SK-N-SH (cell line): Measurements from ENCODE around the gene HS6ST3. TPM values are rescaled to one million over a fixed set of nuclear protein-coding genes. Genes with fewer than 3 reads are reported as not detected.

Experiments used
- CTCF ChIA-PET: fragments of 300-600, 350-600 bp; formaldehyde crosslinking; extraction: SDS; loops from one replicate; lab custom pipeline; 2021; lab: Yijun Ruan, JAX
- POLR2A ChIA-PET: fragments of 350-600 bp; sonication (Branson Sonifier 250); formaldehyde crosslinking; extraction: SDS; loops from one replicate; lab custom pipeline; 2020; ENCODE audit warnings: antibody characterized with exemption, inconsistent platforms; lab: Yijun Ruan, JAX
- DNase-seq: peaks from one replicate; pipeline ENCODE4 v3.0.0; 2012
- H2AFZ ChIP-seq: fragments of 200-600 bp; sonication (generic); 2 replicates; pipeline ENCODE4 v1.8.1; 2016; ENCODE audit warnings: antibody characterized with exemption, mild to moderate bottlenecking, low read depth
- H3F3A ChIP-seq: fragments of 200-600 bp; sonication (generic); replicated peaks from 2 replicates; pipeline ENCODE3; 2016; ENCODE audit warnings: antibody characterized with exemption, mild to moderate bottlenecking; ENCODE audit not compliant: insufficient read depth
- H3K27ac ChIP-seq, 2 experiments: fragments of 200-500 bp in 1 of 2; fragments of 200-600 bp in 1 of 2; sonication (Bioruptor generic) in 1 of 2; sonication (generic), shearing (Covaris generic) in 1 of 2; 2 replicates each; pipeline versions ENCODE4 v1.5.1 to v1.6.1; 2014 to 2016; ENCODE audit warnings: low read depth in 2 of 2, inconsistent platforms in 1 of 2, low read length in 1 of 2, mild to moderate bottlenecking in 1 of 2, mixed read lengths in 1 of 2
- H3K27me3 ChIP-seq: fragments of 200-600 bp; sonication (generic), shearing (Covaris generic); 2 replicates; pipeline ENCODE4 v1.6.1; 2016; ENCODE audit warnings: mixed run types; ENCODE audit not compliant: insufficient read depth
- H3K36me3 ChIP-seq, 2 experiments: fragments of 200-500 bp in 1 of 2; fragments of 200-600 bp in 1 of 2; sonication (Bioruptor generic) in 1 of 2; sonication (generic) in 1 of 2; replicated peaks in 1 of 2; 2 replicates each; pipeline versions ENCODE3 to v1.5.1; 2014 to 2016; ENCODE audit warnings: low read length in 1 of 2, mild to moderate bottlenecking in 1 of 2; ENCODE audit not compliant: insufficient read depth in 2 of 2, control insufficient read depth in 1 of 2
- H3K4me1 ChIP-seq, 2 experiments: fragments of 200-500 bp in 1 of 2; fragments of 200-600 bp in 1 of 2; sonication (Bioruptor generic) in 1 of 2; sonication (generic), shearing (Covaris generic) in 1 of 2; 2 replicates each; pipeline versions ENCODE4 v1.5.1 to v1.6.1; 2014 to 2016; ENCODE audit warnings: low read depth in 1 of 2, low read length in 1 of 2, mixed run types in 1 of 2; ENCODE audit not compliant: insufficient read depth in 2 of 2, control insufficient read depth in 1 of 2
- H3K4me2 ChIP-seq: fragments of 200-600 bp; sonication (generic), shearing (Covaris generic); 2 replicates; pipeline ENCODE4 v1.6.1; 2017; ENCODE audit warnings: mixed run types
- H3K4me3 ChIP-seq, 2 experiments: fragments of 200-500 bp in 1 of 2; fragments of 200-600 bp in 1 of 2; sonication (Bioruptor generic) in 1 of 2; sonication (generic), shearing (Covaris generic) in 1 of 2; 2 replicates each; pipeline versions ENCODE4 v1.5.1 to v1.8.1; 2014 to 2016; ENCODE audit warnings: low read depth in 2 of 2, inconsistent platforms in 1 of 2, low read length in 1 of 2, mild to moderate bottlenecking in 1 of 2, mixed read lengths in 1 of 2, moderate library complexity in 1 of 2
- H3K79me2 ChIP-seq: fragments of 200-600 bp; sonication (generic); 2 replicates; pipeline ENCODE4 v1.8.1; 2017; ENCODE audit warnings: mild to moderate bottlenecking; ENCODE audit not compliant: insufficient read depth
- H3K9ac ChIP-seq: fragments of 200-600 bp; sonication (generic); 2 replicates; pipeline ENCODE4 v1.6.1; 2017; ENCODE audit warnings: mixed run types
- H3K9me2 ChIP-seq: fragments of 200-600 bp; sonication (generic); 2 replicates; pipeline ENCODE4 v1.6.1; 2017; ENCODE audit warnings: mixed run types
- H3K9me3 ChIP-seq: fragments of 200-600 bp; sonication (generic); 2 replicates; pipeline ENCODE4 v1.6.1; 2017; ENCODE audit warnings: mixed run types, mild to moderate bottlenecking, moderate library complexity
- H4K20me1 ChIP-seq: fragments of 200-600 bp; sonication (generic); 2 replicates; pipeline ENCODE4 v1.6.1; 2017; ENCODE audit warnings: mild to moderate bottlenecking, mixed run types; ENCODE audit not compliant: insufficient read depth
- EP300 ChIP-seq, 2 experiments: IDR thresholded peaks; 2 replicates each; pipeline versions ENCODE4 v1.4.0 to v1.6.1; 2012; ENCODE audit warnings: borderline replicate concordance in 1 of 2, low read depth in 1 of 2, low read length in 1 of 2
- EZH2phosphoT487 ChIP-seq: fragments of 200-600 bp; sonication (generic); IDR thresholded peaks from 2 replicates; pipeline ENCODE4 v1.6.1; 2017; ENCODE audit warnings: low read depth, mixed run types, mild to moderate bottlenecking, antibody characterized with exemption, moderate library complexity, borderline replicate concordance
- FOXJ3 ChIP-seq: sonication (generic); formaldehyde crosslinking; IDR thresholded peaks from 2 replicates; pipeline ENCODE4 v1.5.1; 2020; ENCODE audit warnings: mild to moderate bottlenecking, missing genetic modification reagents
- FOXM1 ChIP-seq: IDR thresholded peaks from 2 replicates; pipeline ENCODE4 v1.4.0; 2012; ENCODE audit warnings: low read depth, mild to moderate bottlenecking
- GATA2 ChIP-seq: sonication (generic); formaldehyde crosslinking; IDR thresholded peaks from 2 replicates; pipeline ENCODE4 v1.5.0; 2020; ENCODE audit warnings: mild to moderate bottlenecking, missing genetic modification reagents
- POLR2AphosphoS5 ChIP-seq: IDR thresholded peaks from 2 replicates; pipeline ENCODE4 v1.6.1; 2012; ENCODE audit warnings: low read depth, low read length
- RCOR1 ChIP-seq: fragments of 150-350 bp; IDR thresholded peaks from 2 replicates; pipeline ENCODE4 v1.6.1; 2017; ENCODE audit warnings: antibody characterized with exemption, low read length
- RFX5 ChIP-seq: IDR thresholded peaks from 2 replicates; pipeline ENCODE4 v1.6.1; 2012; ENCODE audit warnings: mild to moderate bottlenecking, improper control_type of control experiment, low read length
- TCF12 ChIP-seq: IDR thresholded peaks from 2 replicates; pipeline ENCODE4 v1.4.0; 2012
- ZBTB33 ChIP-seq: IDR thresholded peaks from 2 replicates; pipeline ENCODE4 v1.4.0; 2012; ENCODE audit warnings: low read depth, borderline replicate concordance
- WGBS: methylation state at CpG from one replicate; pipeline ENCODE4 v1.1.6; 2017; ENCODE audit warnings: low lambda C conversion rate; 5-methylcytosine and 5-hydroxymethylcytosine counted together
- polyA plus RNA-seq, 3 experiments: library from polyadenylated mRNA; depleted of rRNA; stranded (reverse); fragments of >200 nt; gene quantifications; 2 replicates each; pipeline ENCODE4 v1.2.3, GENCODE V29; 2012

HS6ST3 gene
- polyA plus RNA-seq, 1 of the 3 experiments (the other 2 are of a cell fraction): under 0.01 TPM

- H3K9me3 ChIP-seq: no peaks in the 10 kb centered on the region
- TF ChIP-seq TCF12 (no peak), FOXJ3 (CRISPR knock-in tag) (no peak), RFX5 (no peak), ZBTB33 (no peak), GATA2 (CRISPR knock-in tag) (no peak), RCOR1 (no peak), FOXM1 (no peak), EP300 (IDR thresholded peaks at IDR 0.05; ENCODE audit: borderline replicate concordance in 1 of 2, low read depth in 1 of 2, low read length in 1 of 2) (no peak), EZH2phosphoT487 (no peak)
- ChIA-PET POLR2A (no interaction called here), CTCF (no interaction called here)
- H3K4me2 ChIP-seq: no peak overlapping the region
- DNase-seq: no peak
- H3K4me1 ChIP-seq: no peaks in the 10 kb centered on the region
- no peak overlapping the region for H3K9ac ChIP-seq
- H4K20me1 ChIP-seq: no peaks in the 10 kb centered on the region
- no peaks in the 10 kb centered on the region for H3K36me3 ChIP-seq
- WGBS: 48% methylated on average over 5 of the region's 5 CpGs
- no peaks in the 10 kb centered on the region for H3K9me2 ChIP-seq
- H3K79me2 ChIP-seq: no peaks in the 10 kb centered on the region
- H3K4me3 ChIP-seq: no peak overlapping the region
- no peak overlapping the region for H3K27ac ChIP-seq
- H2AFZ ChIP-seq: no peak overlapping the region
- H3F3A ChIP-seq: no peaks in the 10 kb centered on the region
- no peaks in the 10 kb centered on the region for H3K27me3 ChIP-seq
Observed at GRCh38 chr13:96744367-96745331, 654.7 kb downstream of the HS6ST3 start.

- Histone ChIP-seq H4K20me1 (no peaks in the 10 kb centered on the region), H3K79me2 (no peaks in the 10 kb centered on the region), H3K36me3 (no peaks in the 10 kb centered on the region), H3K4me2 (no peak overlapping the region), H3K4me1 (no peaks in the 10 kb centered on the region), H3K9me2 (no peaks in the 10 kb centered on the region), H3K27me3 (no peaks in the 10 kb centered on the region), H3K9me3 (no peaks in the 10 kb centered on the region), H3K9ac (no peak overlapping the region), H2AFZ (no peak overlapping the region), H3K27ac (no peak overlapping the region), H3K4me3 (no peak overlapping the region), H3F3A (no peaks in the 10 kb centered on the region)
- 46% methylated on average over 1 of the region's 1 CpG for WGBS
- ChIA-PET POLR2A (no interaction called here), CTCF (interaction anchor here (1.3 to 2.2 kb wide), 2 partner anchors 10 to 20 kb away, joined by 3 to 10 read pairs; no protein-coding TSS in a partner anchor)
- TF ChIP-seq POLR2AphosphoS5: no peak
- no peak for DNase-seq
Observed at GRCh38 chr13:96746886-96747285, 657.0 kb downstream of the HS6ST3 start.
